A673 (cell line): ENCODE measurements around the gene PPP1R13B.
A peak's percentile ranks its signal among the peaks of the same experiment; 100 is the strongest.

Experiments used
- EZH2 ChIP-seq: fragments of 200-600 bp; sonication (generic); IDR thresholded peaks from 2 replicates; pipeline ENCODE4 v1.6.1; 2017; ENCODE audit warnings: borderline replicate concordance, low read depth, mild to moderate bottlenecking, mixed read lengths, antibody characterized with exemption, low read length; ENCODE audit not compliant: poor library complexity, severe bottlenecking
- TF ChIP-seq, protein P1 (sequence below): fragments of 300-800, 200-600 bp; sonication (generic); conservative IDR thresholded peaks from 2 replicates; pipeline ENCODE4 v1.5.1; 2017; ENCODE audit warnings: low read depth, mild to moderate bottlenecking, antibody characterized with exemption, low read length, moderate library complexity, mixed read lengths

DNA sequence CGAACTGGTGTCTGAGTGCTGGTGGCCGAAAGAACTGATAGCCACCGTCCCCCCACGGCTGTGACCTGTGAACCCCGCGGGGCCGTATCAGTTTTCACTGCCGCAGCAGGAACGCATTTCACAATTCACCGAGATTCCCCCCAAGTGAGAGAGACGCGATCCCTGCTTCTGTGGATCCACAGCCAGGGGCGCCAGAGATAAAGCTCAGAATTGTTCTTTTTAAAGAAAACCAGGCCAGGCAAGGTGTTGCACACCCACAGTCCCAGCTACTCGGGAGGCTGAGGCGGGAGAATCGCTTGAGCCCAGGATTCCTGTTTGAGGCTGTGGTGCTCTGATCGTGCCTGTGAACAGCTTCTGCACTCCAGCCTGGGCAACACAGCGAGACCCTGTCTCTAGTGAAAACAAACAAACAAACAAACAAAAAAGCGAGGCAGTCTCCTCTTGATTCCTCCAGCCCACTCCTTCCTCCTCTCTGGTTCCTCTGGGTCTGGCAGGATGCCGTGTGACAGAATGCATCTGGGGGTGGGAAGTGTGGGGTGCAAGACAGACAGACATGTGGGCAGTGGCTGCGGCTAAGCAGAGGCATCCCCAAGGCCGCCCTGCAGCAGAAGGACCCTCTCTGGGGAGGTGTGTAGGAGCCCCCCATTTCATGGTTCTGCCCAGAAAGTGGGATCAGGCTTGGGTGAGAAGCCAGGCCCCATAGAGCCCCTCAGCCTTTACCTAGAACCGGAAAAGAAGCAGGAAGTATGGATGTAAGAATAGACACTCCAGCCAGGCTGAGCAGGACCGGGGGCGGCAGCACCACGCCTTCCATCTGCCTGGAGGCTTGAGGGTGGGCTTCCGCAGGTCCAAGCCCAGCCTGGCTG, 39.2 kb upstream of the PPP1R13B start:
- TF ChIP-seq, protein P1, sequence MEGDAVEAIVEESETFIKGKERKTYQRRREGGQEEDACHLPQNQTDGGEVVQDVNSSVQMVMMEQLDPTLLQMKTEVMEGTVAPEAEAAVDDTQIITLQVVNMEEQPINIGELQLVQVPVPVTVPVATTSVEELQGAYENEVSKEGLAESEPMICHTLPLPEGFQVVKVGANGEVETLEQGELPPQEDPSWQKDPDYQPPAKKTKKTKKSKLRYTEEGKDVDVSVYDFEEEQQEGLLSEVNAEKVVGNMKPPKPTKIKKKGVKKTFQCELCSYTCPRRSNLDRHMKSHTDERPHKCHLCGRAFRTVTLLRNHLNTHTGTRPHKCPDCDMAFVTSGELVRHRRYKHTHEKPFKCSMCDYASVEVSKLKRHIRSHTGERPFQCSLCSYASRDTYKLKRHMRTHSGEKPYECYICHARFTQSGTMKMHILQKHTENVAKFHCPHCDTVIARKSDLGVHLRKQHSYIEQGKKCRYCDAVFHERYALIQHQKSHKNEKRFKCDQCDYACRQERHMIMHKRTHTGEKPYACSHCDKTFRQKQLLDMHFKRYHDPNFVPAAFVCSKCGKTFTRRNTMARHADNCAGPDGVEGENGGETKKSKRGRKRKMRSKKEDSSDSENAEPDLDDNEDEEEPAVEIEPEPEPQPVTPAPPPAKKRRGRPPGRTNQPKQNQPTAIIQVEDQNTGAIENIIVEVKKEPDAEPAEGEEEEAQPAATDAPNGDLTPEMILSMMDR: peak; percentile 45
- no peak for TF ChIP-seq EZH2
